ENCODE results near the gene EML6.

- no peak for TF ChIP-seq CTCF (IDR thresholded peaks at IDR 0.05)
- no peak for TF ChIP-seq POLR2A (IDR thresholded peaks at IDR 0.05)
These were observed 201.6 kb downstream of the EML6 start for GRCh38 chr2:54925022-54925421.
